GM12801 (cell line): ENCODE results near the gene SKA2.

Source experiments
- CTCF ChIP-seq: IDR thresholded peaks from one replicate; pipeline ENCODE4 v1.5.1; 2011; ENCODE audit warnings: control low read depth; ENCODE audit not compliant: insufficient read length; ENCODE audit errors: extremely low read depth

The SKA2 gene

GRCh38 chr17:59180626-59181025, 25.6 kb upstream of the SKA2 start:
- TF ChIP-seq CTCF = no peak

GRCh38 chr17:59178266-59178985, 23.4 kb upstream of the SKA2 start:
- no peak for TF ChIP-seq CTCF

GRCh38 chr17:59175076-59175475, 20.1 kb upstream of the SKA2 start:
- no peak for TF ChIP-seq CTCF

- no peak for TF ChIP-seq CTCF
These were observed 19.7 kb upstream of the SKA2 start for GRCh38 chr17:59174671-59175070.

- TF ChIP-seq CTCF = no peak
These were observed 17.5 kb upstream of the SKA2 start for GRCh38 chr17:59172436-59173004.

- no peak for TF ChIP-seq CTCF
These were observed 12.6 kb upstream of the SKA2 start for GRCh38 chr17:59167571-59168001.

- no peak for TF ChIP-seq CTCF
These were observed 11.0 kb upstream of the SKA2 start for GRCh38 chr17:59165933-59166342.
